AG04450 (cell line): Measurements from ENCODE around the gene MEIOSIN. TPM values are rescaled to one million over a fixed set of nuclear protein-coding genes. Genes with fewer than 3 reads are reported as not detected.
A peak's percentile ranks its signal among the peaks of the same experiment; 100 is the strongest.

Source experiments
- CTCF ChIA-PET: fragments of 300-600, 350-600 bp; formaldehyde crosslinking; extraction: SDS; loops from one replicate; lab custom pipeline; 2022; ENCODE audit warnings: antibody characterized with exemption, inconsistent platforms; lab: Charles Lee
- POLR2A ChIA-PET: fragments of 350-600 bp; formaldehyde crosslinking; extraction: SDS; loops from one replicate; lab custom pipeline; 2021; ENCODE audit warnings: antibody characterized with exemption, inconsistent platforms; lab: Yijun Ruan, JAX
- DNase-seq: peaks from one replicate; pipeline ENCODE4 v3.0.0-alpha.2; 2011; ENCODE audit warnings: low read depth, low spot score
- H3K27ac ChIP-seq: one replicate; pipeline ENCODE4 v1.5.1; 2012; ENCODE audit warnings: low read depth, low read length, control low read depth
- H3K27me3 ChIP-seq: one replicate; pipeline ENCODE4 v1.6.0; 2012; ENCODE audit warnings: low read length; ENCODE audit not compliant: control insufficient read depth, insufficient read depth
- H3K4me3 ChIP-seq: 2 replicates; pipeline ENCODE4 v1.5.1; 2011; ENCODE audit warnings: mild to moderate bottlenecking, low read depth, low read length, control low read depth
- H3K9me3 ChIP-seq: 2 replicates; pipeline ENCODE4 v1.5.1; 2012; ENCODE audit warnings: low read length; ENCODE audit not compliant: control insufficient read depth, insufficient read depth
- polyA plus RNA-seq: library from polyadenylated mRNA; depleted of rRNA; stranded (reverse); fragments of >200 nt; gene quantifications from 2 replicates; pipeline ENCODE4 v1.2.3, GENCODE V29; 2011
- TF ChIP-seq, protein P1 (sequence below): IDR thresholded peaks from 2 replicates; pipeline ENCODE4 v1.5.1; 2011; ENCODE audit warnings: low read depth, low read length, control low read depth, inconsistent platforms

Gene MEIOSIN
- polyA plus RNA-seq, 1 experiment = not detected

DNA sequence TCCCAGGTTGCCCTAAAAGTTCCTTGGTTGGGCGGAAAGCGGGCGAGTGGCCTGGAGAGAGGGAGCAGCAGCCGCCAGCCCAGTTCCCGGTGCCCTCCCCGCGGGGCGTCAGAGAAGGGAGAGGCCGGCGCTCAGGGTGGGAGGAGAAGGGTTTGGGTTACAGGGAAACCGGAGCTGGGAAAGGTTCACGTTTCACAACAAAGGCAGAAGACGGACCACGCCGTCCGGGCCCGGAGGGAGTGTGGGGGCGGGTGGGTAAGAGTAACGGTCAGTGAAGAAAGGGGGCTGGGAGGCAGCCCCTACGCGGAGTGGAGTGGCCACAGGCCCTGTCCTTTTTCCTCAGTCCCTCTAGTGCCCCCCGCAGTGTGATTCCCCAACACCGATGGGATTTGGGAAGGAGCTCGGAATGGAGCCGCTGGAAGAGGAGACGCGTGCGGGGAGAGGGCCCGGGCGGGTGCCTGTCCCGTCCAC, 34.2 kb downstream of the MEIOSIN start:
- ChIA-PET POLR2A (interaction anchor here (0.8 to 4.7 kb wide), 8 partner anchors 14 to 114 kb away, joined by 4 to 50 read pairs (median 10); partner anchors contain the start of genes DMPK, FBXO46, QPCTL and SNRPD2), CTCF (interaction anchor here (0.9 to 1.4 kb wide), 2 partner anchors 35 to 75 kb away, joined by 3 to 6 read pairs; partner anchors contain the start of gene QPCTL)
- DNase-seq = peak; percentile 69
- no peaks in the 10 kb centered on the region; the same call in 1 of the 2 replicates for H3K9me3 ChIP-seq
- peak overlapping the region; percentile 91 for H3K27ac ChIP-seq
- peak overlapping the region; percentile 67 for H3K4me3 ChIP-seq
- TF ChIP-seq, protein P1, sequence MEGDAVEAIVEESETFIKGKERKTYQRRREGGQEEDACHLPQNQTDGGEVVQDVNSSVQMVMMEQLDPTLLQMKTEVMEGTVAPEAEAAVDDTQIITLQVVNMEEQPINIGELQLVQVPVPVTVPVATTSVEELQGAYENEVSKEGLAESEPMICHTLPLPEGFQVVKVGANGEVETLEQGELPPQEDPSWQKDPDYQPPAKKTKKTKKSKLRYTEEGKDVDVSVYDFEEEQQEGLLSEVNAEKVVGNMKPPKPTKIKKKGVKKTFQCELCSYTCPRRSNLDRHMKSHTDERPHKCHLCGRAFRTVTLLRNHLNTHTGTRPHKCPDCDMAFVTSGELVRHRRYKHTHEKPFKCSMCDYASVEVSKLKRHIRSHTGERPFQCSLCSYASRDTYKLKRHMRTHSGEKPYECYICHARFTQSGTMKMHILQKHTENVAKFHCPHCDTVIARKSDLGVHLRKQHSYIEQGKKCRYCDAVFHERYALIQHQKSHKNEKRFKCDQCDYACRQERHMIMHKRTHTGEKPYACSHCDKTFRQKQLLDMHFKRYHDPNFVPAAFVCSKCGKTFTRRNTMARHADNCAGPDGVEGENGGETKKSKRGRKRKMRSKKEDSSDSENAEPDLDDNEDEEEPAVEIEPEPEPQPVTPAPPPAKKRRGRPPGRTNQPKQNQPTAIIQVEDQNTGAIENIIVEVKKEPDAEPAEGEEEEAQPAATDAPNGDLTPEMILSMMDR = no peak
- no peaks in the 10 kb centered on the region for H3K27me3 ChIP-seq

DNA sequence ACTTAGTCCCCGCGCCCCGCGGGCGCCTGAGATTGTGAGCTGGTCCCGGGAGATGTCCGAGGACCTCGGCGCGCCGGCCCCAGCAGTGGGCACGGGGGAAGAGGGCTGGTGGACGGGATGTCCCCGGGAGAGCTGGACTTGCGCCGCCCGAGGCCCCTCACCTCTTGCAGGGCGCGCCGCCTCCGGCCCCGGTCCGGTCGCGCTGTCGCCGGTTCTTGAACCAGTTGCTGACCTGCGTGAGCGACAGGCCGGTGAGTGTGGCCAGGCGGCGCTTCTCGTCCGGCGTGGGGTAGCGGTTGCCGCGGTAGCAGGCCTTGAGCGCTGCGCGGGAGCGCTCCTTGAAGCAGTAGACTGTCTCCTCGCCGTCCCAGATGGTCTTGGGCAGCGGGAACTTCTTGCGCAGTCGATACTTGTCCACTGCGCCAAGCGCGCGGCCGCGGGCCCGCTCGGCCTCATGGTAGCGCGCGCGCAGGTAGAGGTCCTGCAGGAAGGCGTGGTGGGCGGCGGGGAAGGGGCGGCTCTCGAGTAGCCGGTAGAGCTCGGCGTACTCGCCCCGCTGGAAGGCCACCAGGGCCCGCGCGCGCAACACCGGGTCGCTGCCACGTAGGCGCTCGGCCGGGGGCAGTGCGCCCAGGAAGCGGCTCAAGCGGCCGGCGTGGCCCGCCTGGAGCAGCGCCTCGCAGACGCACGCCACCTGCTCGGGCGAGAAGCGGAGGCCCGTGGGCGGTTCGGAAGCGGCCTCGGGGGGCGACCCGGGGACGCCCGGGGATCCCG, 34.8 kb downstream of the MEIOSIN start:
- ChIA-PET CTCF (interaction anchor here (0.9 to 1.4 kb wide), 2 partner anchors 36 to 76 kb away, joined by 3 to 6 read pairs; partner anchors contain the start of gene QPCTL), POLR2A (interaction anchor here (0.8 to 4.7 kb wide), 10 partner anchors 15 to 115 kb away, joined by 3 to 50 read pairs (median 10); partner anchors contain the start of genes DMPK, DMWD, FBXO46 and QPCTL)
- no peak for DNase-seq
- TF ChIP-seq, protein P1 = no peak
- Histone ChIP-seq H3K27me3 (no peaks in the 10 kb centered on the region), H3K9me3 (no peaks in the 10 kb centered on the region; the same call in 1 of the 2 replicates), H3K27ac (peak overlapping the region; percentile 78), H3K4me3 (peak overlapping the region; percentile 67)

DNA sequence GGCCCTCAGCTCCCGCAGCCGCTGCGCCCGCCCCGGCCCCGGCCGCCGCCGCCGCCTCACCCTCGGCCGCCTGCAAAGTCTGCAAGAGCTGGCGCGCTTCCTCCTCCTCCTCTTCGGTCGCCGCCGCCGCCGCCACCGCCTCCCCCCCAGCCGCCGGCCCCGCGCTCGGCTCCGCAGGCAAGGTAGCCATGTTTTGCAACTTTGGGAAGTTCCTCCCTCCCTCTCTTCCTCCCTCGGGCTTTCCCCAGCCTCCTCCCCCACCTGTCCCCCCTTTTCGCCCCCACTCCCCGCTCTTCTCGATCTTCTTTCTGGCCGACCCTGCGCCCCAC, 35.4 kb downstream of the MEIOSIN start:
- ChIA-PET CTCF (interaction anchor here (0.5 to 1.0 kb wide), 2 partner anchors 16 to 310 kb away, joined by 3 read pairs; no protein-coding TSS in a partner anchor), POLR2A (interaction anchor here (1.0 to 4.7 kb wide), 16 partner anchors 11 to 115 kb away, joined by 3 to 50 read pairs (median 9); partner anchors contain the start of genes DMPK, DMWD, FBXO46 and QPCTL)
- TF ChIP-seq, protein P1 = no peak
- peak overlapping the region; percentile 67 for H3K4me3 ChIP-seq
- no peaks in the 10 kb centered on the region; the same call in 1 of the 2 replicates for H3K9me3 ChIP-seq
- DNase-seq = no peak
- no peaks in the 10 kb centered on the region for H3K27me3 ChIP-seq
- H3K27ac ChIP-seq = peak overlapping the region; percentile 81

DNA sequence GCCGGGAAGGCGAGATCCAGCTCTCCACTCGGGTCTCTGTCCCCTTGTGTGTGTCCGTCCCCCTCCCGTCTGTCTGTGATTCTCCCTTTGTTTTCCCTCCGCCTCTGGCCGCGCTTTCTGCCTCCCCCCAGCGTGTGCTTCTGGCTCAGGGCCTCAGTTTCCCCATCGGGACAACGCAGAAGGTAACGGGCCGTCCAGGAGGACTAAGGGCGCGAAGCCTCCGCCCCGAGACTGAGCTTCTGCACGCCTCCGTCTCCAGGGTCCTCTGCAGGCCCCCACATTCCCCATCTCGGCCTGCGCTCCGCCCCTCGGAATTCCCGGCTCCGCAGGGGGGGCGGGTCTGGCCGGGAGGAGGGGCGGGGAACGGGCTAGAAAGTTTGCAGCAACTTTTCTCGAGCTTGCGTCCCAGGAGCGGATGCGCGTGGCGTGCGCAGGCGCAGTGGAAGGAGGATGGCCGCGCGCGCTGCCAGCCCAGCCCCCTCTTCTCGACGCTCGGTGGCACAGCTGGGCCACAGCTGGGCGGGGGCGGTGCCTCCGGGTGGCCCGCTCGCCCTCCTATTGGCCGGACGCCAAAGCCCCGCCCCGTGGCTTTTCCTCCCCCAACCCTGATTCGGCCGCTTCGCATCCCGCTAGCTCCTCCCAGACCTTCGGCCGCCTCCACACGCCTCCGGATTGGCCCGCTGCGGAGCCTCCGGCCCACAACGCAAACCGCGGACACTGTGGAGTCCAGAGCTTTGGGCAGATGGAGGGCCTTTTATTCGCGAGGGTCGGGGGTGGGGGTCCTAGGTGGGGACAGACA, 35.9 kb downstream of the MEIOSIN start, which contains the start of gene SIX5:
Gene SIX5 (minus strand): TSS at position 269 of the 799 bp plus-strand sequence. CDS start 408 bp downstream, outside the sequence.
- ChIA-PET CTCF (interaction anchor here (0.5 to 2.3 kb wide), 12 partner anchors 12 to 626 kb away, joined by 3 to 45 read pairs (median 3); partner anchors contain the start of genes DMPK and DMWD), POLR2A (interaction anchor here (0.5 to 4.7 kb wide), 30 partner anchors 11 to 155 kb away, joined by 3 to 50 read pairs (median 4); partner anchors contain the start of genes DMPK, DMWD, FBXO46 and MYPOP)
- Histone ChIP-seq H3K27ac (peak within 1 kb of the TSS; percentile 93), H3K9me3 (no peaks in the 10 kb centered on the region; the same call in 1 of the 2 replicates), H3K4me3 (peak within 1 kb of the TSS; percentile 67), H3K27me3 (no peaks in the 10 kb centered on the region)
- peak; percentile 96 for DNase-seq
- TF ChIP-seq, protein P1 = no peak
